ENCODE data around the gene NRBF2.

Gene NRBF2

GRCh38 chr10:63165249-63165648, 32.1 kb downstream of the NRBF2 start:
- DNase-seq = no peak

GRCh38 chr10:63166742-63167258, 33.7 kb downstream of the NRBF2 start:
- peak; percentile 23 for DNase-seq

GRCh38 chr10:63168821-63169462, 35.8 kb downstream of the NRBF2 start:
- no peak for DNase-seq

GRCh38 chr10:63169624-63170023, 36.5 kb downstream of the NRBF2 start:
- DNase-seq = no peak

- no peak for DNase-seq
These were observed 38.2 kb downstream of the NRBF2 start for GRCh38 chr10:63171255-63171855.

GRCh38 chr10:63171926-63172325, 38.8 kb downstream of the NRBF2 start:
- DNase-seq = no peak

GRCh38 chr10:63173468-63174232, 40.5 kb downstream of the NRBF2 start:
- DNase-seq = no peak

GRCh38 chr10:63175534-63175933, 42.4 kb downstream of the NRBF2 start:
- DNase-seq = no peak

- no peak for DNase-seq
These were observed 59.7 kb downstream of the NRBF2 start for GRCh38 chr10:63192826-63193225.

GRCh38 chr10:63197344-63198092, 64.4 kb downstream of the NRBF2 start:
- no peak for DNase-seq

GRCh38 chr10:63199716-63200115, 66.6 kb downstream of the NRBF2 start:
- no peak for DNase-seq

GRCh38 chr10:63200431-63200830, 67.3 kb downstream of the NRBF2 start:
- no peak for DNase-seq

GRCh38 chr10:63201118-63201517, 68.0 kb downstream of the NRBF2 start:
- DNase-seq = no peak
